ENCODE results near the gene OR2C1.

GRCh38 chr16:3347586-3347985 is 8.1 kb upstream of the OR2C1 start:
- TF ChIP-seq ARNTL (CRISPR knock-in tag; IDR thresholded peaks at IDR 0.05; ENCODE audit: borderline replicate concordance, low read depth), result no peak
- TF ChIP-seq CREB5 (CRISPR knock-in tag; IDR thresholded peaks at IDR 0.05; ENCODE audit: low read depth), result no peak
- TF ChIP-seq RARB (CRISPR knock-in tag; IDR thresholded peaks at IDR 0.05), result no peak
- TF ChIP-seq ZNF565 (CRISPR knock-in tag; conservative IDR thresholded peaks at IDR 0.05; ENCODE audit: low read depth), result no peak
- no peak for TF ChIP-seq TOX (CRISPR knock-in tag; IDR thresholded peaks at IDR 0.05; ENCODE audit: borderline replicate concordance)

Data from SK-N-SH treated with all-trans-retinoic acid at 6 μM for 48 hours (cell line).